Measurements from ENCODE around the gene EML1. TPM values are rescaled to one million over a fixed set of nuclear protein-coding genes. Genes with fewer than 3 reads are reported as not detected.
"Not testable (repeated sequence)": the region's sequence is repeated elsewhere in the genome, so short reads cannot be mapped to it uniquely, and the experiment has no call there.

EML1 gene
- total RNA-seq, 1 donor from 2014 or later = 29.9 TPM

- no peak for DNase-seq (ENCODE audit: low spot score)
- intact Hi-C loops (cut with DNase I) = no loop called here
Observed at GRCh38 chr14:99945732-99946651, 152.8 kb downstream of the EML1 start.

- no peak for DNase-seq (ENCODE audit: low spot score)
- intact Hi-C loops (cut with DNase I) = no loop called here
Observed at GRCh38 chr14:99946652-99947489, 153.7 kb downstream of the EML1 start.

DNA sequence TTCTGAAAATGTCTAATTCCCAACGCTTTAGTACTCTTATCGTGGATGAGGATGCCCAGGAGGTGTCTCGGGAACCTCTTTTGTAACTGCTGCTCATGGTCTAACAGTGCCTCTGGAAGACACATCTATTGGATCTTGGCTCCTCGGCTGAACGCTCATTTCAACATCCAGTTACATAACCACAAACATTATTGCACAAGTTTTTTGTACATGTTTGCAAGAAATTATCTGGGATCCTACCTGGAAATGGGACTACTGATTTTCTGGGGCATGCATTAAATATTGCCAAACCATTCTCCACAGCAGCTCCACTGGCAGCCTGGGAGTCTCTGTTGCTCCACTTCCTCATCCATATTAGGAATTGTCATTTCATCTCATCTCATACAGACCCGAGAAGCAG, 154.5 kb downstream of the EML1 start:
- intact Hi-C loops (cut with DNase I) = no loop called here
- no peak for DNase-seq (ENCODE audit: low spot score)

GRCh38 chr14:99949011-99949732, 156.0 kb downstream of the EML1 start:
- intact Hi-C loops (cut with DNase I) = not testable (repeated sequence)
- DNase-seq (ENCODE audit: low spot score) = peak; percentile 71

- intact Hi-C loops (cut with DNase I) = no loop called here
- no peak for DNase-seq (ENCODE audit: low spot score)
Observed at GRCh38 chr14:99950181-99950580, 157.0 kb downstream of the EML1 start.

- DNase-seq (ENCODE audit: low spot score) = no peak
- intact Hi-C loops (cut with DNase I) = no loop called here
Observed at GRCh38 chr14:99951085-99951484, 157.9 kb downstream of the EML1 start.

- intact Hi-C loops (cut with DNase I) = no loop called here
- DNase-seq (ENCODE audit: low spot score) = no peak
Observed at GRCh38 chr14:99952039-99952438, 158.8 kb downstream of the EML1 start.

DNA sequence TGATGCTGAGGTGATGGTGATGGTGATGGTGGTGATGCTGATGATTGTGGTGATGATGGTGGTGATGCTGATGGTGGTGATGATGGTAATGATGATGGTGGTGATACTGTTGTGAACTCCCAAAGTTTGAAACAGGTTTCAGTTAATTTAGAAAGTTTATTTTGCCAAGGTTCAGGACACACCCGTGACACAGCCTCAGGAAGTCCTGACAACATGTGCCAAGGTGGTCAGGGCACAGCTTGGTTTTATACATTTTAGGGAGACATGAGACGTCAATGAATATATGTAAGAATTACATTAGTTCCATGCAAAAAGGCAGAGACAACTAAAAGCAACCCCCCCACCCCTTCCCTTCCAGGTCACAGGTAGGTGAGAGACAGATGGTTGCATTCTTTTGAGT, 159.2 kb downstream of the EML1 start:
- intact Hi-C loops (cut with DNase I) = no loop called here
- no peak for DNase-seq (ENCODE audit: low spot score)

DNA sequence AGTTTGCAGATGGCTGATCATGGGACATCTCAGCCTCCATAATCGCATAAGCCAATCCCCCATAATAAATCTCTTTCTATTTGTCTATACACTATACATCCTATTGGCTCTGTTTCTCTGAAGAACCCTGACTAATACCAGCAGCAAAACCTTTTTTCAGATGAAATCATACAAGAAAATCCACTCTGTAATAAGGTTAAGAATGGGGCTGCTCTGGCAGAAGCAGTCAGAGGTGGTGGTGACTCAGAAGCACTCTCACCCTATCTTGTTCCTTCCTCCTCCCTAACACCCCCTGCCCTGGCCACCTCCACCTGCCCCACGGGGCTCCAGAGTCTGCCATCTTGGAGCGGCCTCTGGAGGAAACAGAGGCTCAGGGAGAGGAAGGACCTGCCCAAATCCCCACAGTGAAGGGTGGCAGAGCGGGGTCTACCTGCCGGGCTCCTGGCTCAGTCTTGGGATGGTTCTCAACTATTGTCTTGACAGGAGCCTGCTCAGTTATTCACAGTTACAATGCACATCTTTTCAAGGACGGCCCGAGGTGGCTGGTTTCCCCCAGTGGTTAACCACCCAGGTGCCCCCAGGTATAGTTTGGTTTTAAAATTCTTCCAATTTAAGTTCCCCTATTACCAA, 162.7 kb downstream of the EML1 start:
- intact Hi-C loops (cut with DNase I) = no loop called here
- DNase-seq (ENCODE audit: low spot score) = no peak

GRCh38 chr14:99958380-99958779, 165.2 kb downstream of the EML1 start:
- intact Hi-C loops (cut with DNase I) = no loop called here
- peak; percentile 36 for DNase-seq (ENCODE audit: low spot score)

GRCh38 chr14:99961826-99962518, 168.8 kb downstream of the EML1 start:
- intact Hi-C loops (cut with DNase I) = no loop called here

GRCh38 chr14:99964979-99965378, 171.8 kb downstream of the EML1 start:
- intact Hi-C loops (cut with DNase I) = no loop called here
- no peak for DNase-seq (ENCODE audit: low spot score)

More at GRCh38 chr14:99961826-99962518, 168.8 kb downstream of the EML1 start:
- DNase-seq (ENCODE audit: low spot score) = no peak

DNA sequence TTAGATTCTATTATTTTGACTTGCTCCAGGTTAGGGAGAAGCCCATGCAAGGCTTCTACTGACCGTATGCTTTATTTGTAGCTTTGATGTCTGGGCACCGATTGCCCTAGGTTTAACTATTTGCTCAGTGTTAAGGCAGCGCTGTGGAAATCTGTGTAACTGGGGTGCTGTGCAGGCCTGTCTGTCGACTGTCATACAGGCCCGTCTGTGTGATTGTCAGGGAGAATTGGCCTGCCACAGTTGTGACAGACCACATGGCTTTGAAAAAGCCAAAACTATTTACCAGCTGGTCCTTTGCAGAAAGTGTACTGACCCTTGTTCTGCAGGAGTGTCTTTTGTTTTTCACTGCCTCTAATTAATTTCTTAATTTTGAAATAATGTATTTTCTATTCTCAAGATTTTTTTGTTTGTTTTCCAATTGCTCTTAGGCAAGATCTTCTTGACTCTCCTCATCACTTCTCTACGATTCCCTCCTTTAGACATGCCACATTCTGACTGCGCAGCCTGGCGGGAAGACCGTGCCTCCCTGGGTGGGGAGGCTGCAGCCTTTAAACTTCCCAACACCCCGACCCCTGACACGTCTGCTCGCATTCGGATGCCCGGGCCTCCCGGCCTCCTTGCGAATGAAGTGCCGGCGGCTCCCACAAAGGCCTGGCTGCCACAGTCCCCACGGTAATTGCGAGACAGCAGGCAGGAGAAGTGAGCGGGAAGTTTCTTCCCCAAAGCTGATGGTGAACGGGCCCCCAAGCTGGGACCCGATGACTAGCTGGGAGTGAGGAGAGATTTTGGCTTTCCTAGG, 173.0 kb downstream of the EML1 start:
- intact Hi-C loops (cut with DNase I) = no loop called here
- no peak for DNase-seq (ENCODE audit: low spot score)

- no peak for DNase-seq (ENCODE audit: low spot score)
- intact Hi-C loops (cut with DNase I) = no loop called here
Observed at GRCh38 chr14:99966912-99967311, 173.7 kb downstream of the EML1 start.

DNA sequence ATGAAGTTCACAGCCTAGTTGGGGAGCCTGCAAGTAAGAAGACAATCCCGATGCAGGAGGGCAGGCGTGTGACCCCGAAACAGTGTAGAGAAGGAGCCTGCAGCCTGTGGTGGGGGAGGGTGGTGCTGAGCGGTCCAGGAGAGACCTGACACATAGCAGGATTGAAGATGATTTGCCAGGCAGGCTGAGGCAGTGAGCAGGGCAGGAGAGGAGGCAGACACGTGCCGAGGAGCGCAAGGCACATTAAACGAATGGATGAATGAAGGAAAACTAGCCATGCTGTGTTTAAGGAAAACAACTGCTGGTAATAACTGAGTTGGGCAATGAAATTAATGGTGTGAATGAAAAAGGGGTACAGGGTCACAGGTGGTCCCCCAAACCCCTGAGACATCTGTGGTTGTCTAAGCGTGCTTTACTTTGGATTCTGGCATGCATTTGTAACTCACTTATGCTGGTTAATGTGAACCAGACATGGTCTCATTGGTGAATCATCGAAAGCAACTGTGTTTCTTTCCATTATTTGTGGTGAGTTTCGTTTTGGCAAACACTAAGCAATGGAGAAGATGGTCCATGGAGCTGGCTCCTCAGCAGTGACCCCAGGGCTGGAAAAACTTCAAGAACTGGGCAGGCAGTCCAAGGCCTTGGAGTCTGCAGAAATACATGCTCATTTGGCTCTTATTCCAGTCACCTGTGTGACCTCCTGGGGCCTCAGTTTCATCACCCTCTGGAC, 175.1 kb downstream of the EML1 start:
- DNase-seq (ENCODE audit: low spot score) = no peak
- intact Hi-C loops (cut with DNase I) = no loop called here

- no peak for DNase-seq (ENCODE audit: low spot score)
- intact Hi-C loops (cut with DNase I) = no loop called here
Observed at GRCh38 chr14:99968941-99969340, 175.7 kb downstream of the EML1 start.

GRCh38 chr14:99969673-99970322, 176.6 kb downstream of the EML1 start:
- DNase-seq (ENCODE audit: low spot score) = no peak
- intact Hi-C loops (cut with DNase I) = no loop called here
